ENCODE results near the gene ATXN1. TPM values are rescaled to one million over a fixed set of nuclear protein-coding genes. Genes with fewer than 3 reads are reported as not detected.

Gene ATXN1
- total RNA-seq, 1 experiment from 2014 or later: 25.6 TPM

DNA sequence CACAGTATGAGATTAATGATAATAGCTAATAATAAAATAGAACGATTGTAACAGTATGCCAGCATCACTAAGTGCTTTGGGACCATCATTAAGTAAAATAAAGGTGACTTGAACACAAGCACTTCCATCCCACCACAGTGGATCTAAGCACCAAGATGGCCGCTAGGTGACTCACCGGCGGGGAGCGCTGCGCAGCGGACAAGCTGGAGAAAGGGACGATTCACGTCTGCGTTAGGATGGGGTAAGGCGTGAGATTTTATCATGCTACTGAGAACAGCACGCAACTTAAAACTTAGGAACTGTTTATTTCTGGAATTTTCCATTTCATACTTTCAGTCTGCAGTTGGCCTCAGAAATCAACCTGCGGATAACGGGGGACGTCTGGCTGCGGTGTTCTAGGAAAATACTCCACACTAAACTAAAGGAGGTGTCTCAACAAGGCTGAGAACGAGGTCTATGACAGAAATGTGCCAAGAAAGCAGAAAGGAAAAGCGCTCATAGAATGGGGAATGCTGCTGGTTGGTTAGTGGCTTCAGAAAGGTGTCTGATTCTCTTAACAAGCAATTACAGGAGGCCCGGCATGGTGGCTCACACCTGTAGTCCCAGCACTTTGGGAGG, 408.3 kb downstream of the ATXN1 start:
- POLR2A ChIA-PET (ENCODE audit: low non-redundant PET): interaction anchor here (0.6 kb wide), 1 partner anchor 33 kb away, joined by 3 read pairs; no protein-coding TSS in a partner anchor
- intact Hi-C loops (cut with micrococcal nuclease; ENCODE audit: unreplicated experiment): no loop called here

DNA sequence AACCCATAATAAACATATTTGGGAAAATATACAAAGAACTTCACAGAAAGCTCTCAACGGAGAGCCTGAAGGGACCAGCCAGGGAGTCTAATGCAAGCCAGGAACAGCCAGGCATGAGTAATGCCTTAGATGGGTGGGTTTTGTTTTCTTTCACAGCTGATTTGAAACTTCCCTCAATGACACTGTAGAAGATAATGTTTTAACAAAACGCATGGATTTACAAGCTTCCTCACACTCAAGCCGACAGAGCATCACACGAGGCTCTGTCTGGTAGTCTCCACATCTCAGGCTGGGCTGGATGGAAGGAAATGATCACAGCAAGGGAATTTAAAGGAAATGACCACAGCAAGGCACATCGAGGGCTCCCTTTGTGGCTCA, 409.0 kb downstream of the ATXN1 start:
- DNase-seq (ENCODE audit: low spot score): no peak
- Histone ChIP-seq H3K27me3 (replicated peaks; ENCODE audit: insufficient read depth, low read depth, low read length, poor library complexity) (no peaks in the 10 kb centered on the region), H3K36me3 (ENCODE audit: insufficient read depth, low read length, poor library complexity, severe bottlenecking) (no peaks in the 10 kb centered on the region), H3K27ac (ENCODE audit: low read depth, low read length, poor library complexity, severe bottlenecking) (no peak overlapping the region), H3K4me1 (ENCODE audit: insufficient read depth, low read length, poor library complexity, severe bottlenecking) (no peaks in the 10 kb centered on the region), H3K4me3 (ENCODE audit: low read depth, low read length, poor library complexity, severe bottlenecking) (no peak overlapping the region), H3K9me3 (ENCODE audit: low read depth, low read length, poor library complexity, severe bottlenecking) (no peaks in the 10 kb centered on the region)
- intact Hi-C loops (cut with micrococcal nuclease; ENCODE audit: unreplicated experiment): no loop called here
- ChIA-PET POLR2A (ENCODE audit: low non-redundant PET) (interaction anchor here (0.6 kb wide), 1 partner anchor 32 kb away, joined by 3 read pairs; no protein-coding TSS in a partner anchor), CTCF (no interaction called here)
- TF ChIP-seq, protein P1, sequence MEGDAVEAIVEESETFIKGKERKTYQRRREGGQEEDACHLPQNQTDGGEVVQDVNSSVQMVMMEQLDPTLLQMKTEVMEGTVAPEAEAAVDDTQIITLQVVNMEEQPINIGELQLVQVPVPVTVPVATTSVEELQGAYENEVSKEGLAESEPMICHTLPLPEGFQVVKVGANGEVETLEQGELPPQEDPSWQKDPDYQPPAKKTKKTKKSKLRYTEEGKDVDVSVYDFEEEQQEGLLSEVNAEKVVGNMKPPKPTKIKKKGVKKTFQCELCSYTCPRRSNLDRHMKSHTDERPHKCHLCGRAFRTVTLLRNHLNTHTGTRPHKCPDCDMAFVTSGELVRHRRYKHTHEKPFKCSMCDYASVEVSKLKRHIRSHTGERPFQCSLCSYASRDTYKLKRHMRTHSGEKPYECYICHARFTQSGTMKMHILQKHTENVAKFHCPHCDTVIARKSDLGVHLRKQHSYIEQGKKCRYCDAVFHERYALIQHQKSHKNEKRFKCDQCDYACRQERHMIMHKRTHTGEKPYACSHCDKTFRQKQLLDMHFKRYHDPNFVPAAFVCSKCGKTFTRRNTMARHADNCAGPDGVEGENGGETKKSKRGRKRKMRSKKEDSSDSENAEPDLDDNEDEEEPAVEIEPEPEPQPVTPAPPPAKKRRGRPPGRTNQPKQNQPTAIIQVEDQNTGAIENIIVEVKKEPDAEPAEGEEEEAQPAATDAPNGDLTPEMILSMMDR (conservative IDR thresholded peaks at IDR 0.05; ENCODE audit: low read depth, low read length): no peak
- no peak for TF ChIP-seq EZH2 (IDR thresholded peaks at IDR 0.05; ENCODE audit: borderline replicate concordance, low read depth, low read length, poor library complexity, severe bottlenecking)
- no TSS peak for BruUV-seq (replicated peaks)

More for the DNA sequence above, 408.3 kb downstream of the ATXN1 start:
- H3K27me3 ChIP-seq (replicated peaks; ENCODE audit: insufficient read depth, low read depth, low read length, poor library complexity): no peaks in the 10 kb centered on the region
- CTCF ChIA-PET: no interaction called here
- no peak for DNase-seq (ENCODE audit: low spot score)
- BruUV-seq (replicated peaks): no TSS peak
- H3K36me3 ChIP-seq (ENCODE audit: insufficient read depth, low read length, poor library complexity, severe bottlenecking): no peaks in the 10 kb centered on the region
- H3K27ac ChIP-seq (ENCODE audit: low read depth, low read length, poor library complexity, severe bottlenecking): no peak overlapping the region
- no peaks in the 10 kb centered on the region for H3K4me1 ChIP-seq (ENCODE audit: insufficient read depth, low read length, poor library complexity, severe bottlenecking)
- no peaks in the 10 kb centered on the region for H3K9me3 ChIP-seq (ENCODE audit: low read depth, low read length, poor library complexity, severe bottlenecking)
- H3K4me3 ChIP-seq (ENCODE audit: low read depth, low read length, poor library complexity, severe bottlenecking): no peak overlapping the region
- TF ChIP-seq, protein P1 (conservative IDR thresholded peaks at IDR 0.05; ENCODE audit: low read depth, low read length): no peak
- no peak for TF ChIP-seq EZH2 (IDR thresholded peaks at IDR 0.05; ENCODE audit: borderline replicate concordance, low read depth, low read length, poor library complexity, severe bottlenecking)

DNA sequence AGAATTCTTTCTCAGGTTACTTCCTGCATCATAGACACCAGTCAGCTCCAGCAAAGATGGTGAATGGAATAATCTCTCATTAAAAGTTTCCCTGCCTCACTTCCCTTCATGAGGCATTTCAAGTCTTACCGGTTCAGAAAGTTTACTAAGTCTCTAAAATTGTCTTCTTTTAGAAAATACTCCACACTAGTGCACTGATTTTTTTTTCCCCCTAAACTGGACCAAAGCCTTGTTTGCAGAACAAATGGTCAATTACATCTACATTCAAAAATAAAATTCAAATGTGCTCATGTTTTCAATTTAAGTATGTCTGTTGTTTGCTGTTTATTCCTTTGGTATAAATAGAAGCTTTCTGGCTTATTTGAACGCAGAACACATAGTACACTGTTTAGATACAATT, 411.7 kb downstream of the ATXN1 start:
- no peaks in the 10 kb centered on the region for H3K36me3 ChIP-seq (ENCODE audit: insufficient read depth, low read length, poor library complexity, severe bottlenecking)
- H3K27ac ChIP-seq (ENCODE audit: low read depth, low read length, poor library complexity, severe bottlenecking): no peak overlapping the region
- CTCF ChIA-PET: no interaction called here
- no peak overlapping the region for H3K4me3 ChIP-seq (ENCODE audit: low read depth, low read length, poor library complexity, severe bottlenecking)
- peaks cover 18% of the 10 kb centered on the region for H3K4me1 ChIP-seq (ENCODE audit: insufficient read depth, low read length, poor library complexity, severe bottlenecking)
- BruUV-seq (replicated peaks): no TSS peak
- intact Hi-C loops (cut with micrococcal nuclease; ENCODE audit: unreplicated experiment): no loop called here
- no peak for TF ChIP-seq EZH2 (IDR thresholded peaks at IDR 0.05; ENCODE audit: borderline replicate concordance, low read depth, low read length, poor library complexity, severe bottlenecking)
- TF ChIP-seq, protein P1 (conservative IDR thresholded peaks at IDR 0.05; ENCODE audit: low read depth, low read length): no peak
- DNase-seq (ENCODE audit: low spot score): no peak
- POLR2A ChIA-PET (ENCODE audit: low non-redundant PET): no interaction called here
- no peaks in the 10 kb centered on the region for H3K27me3 ChIP-seq (replicated peaks; ENCODE audit: insufficient read depth, low read depth, low read length, poor library complexity)
- no peaks in the 10 kb centered on the region for H3K9me3 ChIP-seq (ENCODE audit: low read depth, low read length, poor library complexity, severe bottlenecking)
